Measurements from ENCODE around the gene LNX2.

The LNX2 gene

GRCh38 chr13:27562457-27562856 is 57.9 kb downstream of the LNX2 start:
- no peak for DNase-seq (ENCODE audit: low read depth)

GRCh38 chr13:27559719-27560118 is 60.6 kb downstream of the LNX2 start:
- DNase-seq (ENCODE audit: low read depth): no peak

GRCh38 chr13:27556109-27556508 is 64.2 kb downstream of the LNX2 start:
- DNase-seq (ENCODE audit: low read depth): no peak

- DNase-seq (ENCODE audit: low read depth): no peak
These were observed 68.8 kb downstream of the LNX2 start for GRCh38 chr13:27551562-27551961.

- no peak for DNase-seq (ENCODE audit: low read depth)
These were observed 70.8 kb downstream of the LNX2 start for GRCh38 chr13:27549406-27549981.

- DNase-seq (ENCODE audit: low read depth): no peak
These were observed 78.1 kb downstream of the LNX2 start for GRCh38 chr13:27542220-27542619.

GRCh38 chr13:27541386-27541785 is 78.9 kb downstream of the LNX2 start:
- DNase-seq (ENCODE audit: low read depth): no peak

GRCh38 chr13:27536361-27537101 is 83.8 kb downstream of the LNX2 start:
- no peak for DNase-seq (ENCODE audit: low read depth)

GRCh38 chr13:27535546-27535945 is 84.8 kb downstream of the LNX2 start:
- DNase-seq (ENCODE audit: low read depth): no peak

GRCh38 chr13:27534981-27535380 is 85.3 kb downstream of the LNX2 start:
- no peak for DNase-seq (ENCODE audit: low read depth)

- DNase-seq (ENCODE audit: low read depth): no peak
These were observed 86.0 kb downstream of the LNX2 start for GRCh38 chr13:27534108-27534980.

GRCh38 chr13:27533155-27533643 is 87.1 kb downstream of the LNX2 start:
- DNase-seq (ENCODE audit: low read depth): peak; percentile 18

GRCh38 chr13:27528908-27529307 is 91.4 kb downstream of the LNX2 start:
- DNase-seq (ENCODE audit: low read depth): no peak

GRCh38 chr13:27526516-27526915 is 93.8 kb downstream of the LNX2 start:
- no peak for DNase-seq (ENCODE audit: low read depth)

- DNase-seq (ENCODE audit: low read depth): no peak
These were observed 95.1 kb downstream of the LNX2 start for GRCh38 chr13:27524981-27525975.

GRCh38 chr13:27523346-27524073 is 96.8 kb downstream of the LNX2 start:
- no peak for DNase-seq (ENCODE audit: low read depth)

- DNase-seq (ENCODE audit: low read depth): no peak
These were observed 97.5 kb downstream of the LNX2 start for GRCh38 chr13:27522847-27523246.

- DNase-seq (ENCODE audit: low read depth): no peak
These were observed 104.2 kb downstream of the LNX2 start for GRCh38 chr13:27516103-27516502.

- no peak for DNase-seq (ENCODE audit: low read depth)
These were observed 110.2 kb downstream of the LNX2 start for GRCh38 chr13:27510082-27510481.

GRCh38 chr13:27508802-27509201 is 111.5 kb downstream of the LNX2 start:
- no peak for DNase-seq (ENCODE audit: low read depth)

GRCh38 chr13:27505792-27506191 is 114.5 kb downstream of the LNX2 start:
- no peak for DNase-seq (ENCODE audit: low read depth)
